Hindlimb muscle (tissue), 1 donor: ENCODE data around the gene CD84. TPM values are rescaled to one million over a fixed set of nuclear protein-coding genes. Genes with fewer than 3 reads are reported as not detected.
"Not testable (repeated sequence)": the region's sequence is repeated elsewhere in the genome, so short reads cannot be mapped to it uniquely, and the experiment has no call there.

Experiments used
- DNase-seq: peaks from one replicate; pipeline ENCODE4 v3.0.0-alpha.2; 2013
- polyA plus RNA-seq: library from polyadenylated mRNA; unstranded; fragments of 120-200 nt; gene quantifications from one replicate; pipeline ENCODE4 v1.2.1, GENCODE V29; 2013; ENCODE audit not compliant: insufficient read length

Gene CD84
- polyA plus RNA-seq, 1 donor, result 3.2 TPM

DNA sequence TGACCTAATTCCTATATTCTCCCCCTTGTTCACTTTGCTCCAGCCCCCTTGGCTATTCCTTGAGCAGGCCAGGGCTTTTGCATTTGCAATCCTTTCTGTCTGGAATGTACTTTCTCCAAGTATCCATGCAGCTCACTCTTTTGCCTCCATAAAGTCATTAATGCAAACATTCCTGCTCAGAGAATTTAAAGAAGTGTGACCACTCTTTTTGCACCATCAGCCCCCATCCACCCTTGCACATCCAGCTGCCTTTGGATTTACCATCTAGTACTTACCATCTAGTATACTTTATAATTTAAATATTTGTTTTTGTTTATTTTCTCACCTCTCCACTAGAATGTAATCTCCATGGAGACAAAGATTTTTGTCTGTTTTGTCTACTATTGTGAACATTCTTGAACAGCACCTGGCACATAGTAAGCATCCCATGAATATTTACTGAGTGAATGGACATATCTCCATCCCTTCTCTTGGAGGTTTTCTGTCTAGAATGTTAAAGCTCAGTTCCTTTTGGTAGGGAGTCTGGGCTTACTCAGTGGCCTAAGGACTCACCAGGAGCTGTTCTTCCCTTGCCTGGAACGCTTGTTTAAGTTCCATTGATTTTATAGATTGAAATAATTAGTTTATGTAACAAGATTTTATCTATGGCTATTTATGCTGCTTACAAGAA is 78.8 kb downstream of the CD84 start:
- DNase-seq, result no peak

- peak; percentile 10 for DNase-seq
These were observed 79.7 kb downstream of the CD84 start for GRCh38 chr1:160499631-160500030.

- not testable (repeated sequence) for DNase-seq
These were observed 80.8 kb downstream of the CD84 start for GRCh38 chr1:160498301-160499065.

DNA sequence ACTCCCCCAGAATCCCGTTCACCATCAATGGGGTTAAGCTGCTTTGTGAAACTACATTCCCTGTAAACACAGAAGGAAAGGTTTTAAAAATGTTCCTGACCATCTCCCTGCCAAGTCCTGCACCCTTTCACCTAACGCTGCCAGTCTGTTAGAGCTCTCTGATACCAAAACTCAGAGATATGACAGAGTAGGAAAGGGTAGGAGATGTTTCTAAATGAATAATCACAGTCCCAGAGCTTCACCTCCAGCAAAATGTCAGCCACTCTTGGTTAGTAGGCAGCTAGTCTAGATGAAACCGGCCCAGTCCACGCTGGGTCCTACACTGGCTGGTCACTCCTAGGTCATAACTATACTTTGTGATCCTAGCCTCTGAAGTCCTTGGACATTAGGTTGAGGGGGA is 83.0 kb downstream of the CD84 start:
- DNase-seq, result no peak

GRCh38 chr1:160494620-160495019 is 84.7 kb downstream of the CD84 start:
- DNase-seq, result no peak

- no peak for DNase-seq
These were observed 86.7 kb downstream of the CD84 start for GRCh38 chr1:160492617-160493016.

DNA sequence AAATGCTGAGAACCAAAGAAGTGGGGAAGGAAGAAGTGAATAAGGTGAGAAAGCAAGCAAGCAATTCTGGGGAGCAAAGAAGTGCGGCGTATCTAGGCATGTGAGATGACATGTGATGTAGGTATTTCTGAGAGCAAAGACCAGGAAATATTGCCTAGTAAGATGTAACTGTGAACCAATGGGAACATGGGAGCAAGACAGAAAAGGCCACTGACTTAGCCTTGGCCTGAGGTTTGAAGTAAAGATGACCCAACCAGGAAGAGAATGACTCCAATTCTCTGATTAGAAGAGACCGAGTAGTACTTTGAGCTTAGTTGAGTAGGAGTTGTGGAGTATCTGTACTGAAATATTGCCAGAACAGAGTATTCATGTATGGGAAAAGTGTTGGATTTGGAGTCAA is 87.3 kb downstream of the CD84 start:
- no peak for DNase-seq

Other genes with a start within 250 kb of the CD84 start
- gene COPA, start 236.2 kb downstream of the CD84 start, polyA plus RNA-seq, result 122 TPM
- 108 TPM for gene NCSTN, start 236.1 kb downstream of the CD84 start, polyA plus RNA-seq
- 1.5 TPM for gene NHLH1, start 212.4 kb downstream of the CD84 start, polyA plus RNA-seq
- gene VANGL2, start 178.9 kb downstream of the CD84 start, polyA plus RNA-seq, result 11.0 TPM
- 0.31 TPM for gene SLAMF6, start 56.2 kb downstream of the CD84 start, polyA plus RNA-seq
- gene SLAMF1, start 67.5 kb upstream of the CD84 start, polyA plus RNA-seq, result not detected
- gene CD48, start 132.3 kb upstream of the CD84 start, polyA plus RNA-seq, result 2.1 TPM
- 0.71 TPM for gene SLAMF7, start 159.8 kb upstream of the CD84 start, polyA plus RNA-seq
- gene LY9, start 216.7 kb upstream of the CD84 start, polyA plus RNA-seq, result 0.34 TPM